Head of caudate nucleus (tissue), 42 donors: ENCODE measurements around the gene EFNA2.
A peak's percentile ranks its signal among the peaks of the same experiment; 100 is the strongest.

ENCODE experiments used
- DNase-seq, 42 donors: peaks; one replicate each; pipeline versions ENCODE4 v3.0.0 to v3.0.0-alpha.2; 2020 to 2021; ENCODE audit warnings: mixed read lengths in 7 of 42
- intact Hi-C: fragments of 100-400 bp; cut with DNase I; formaldehyde crosslinking; loops from one replicate; pipeline ENCODE4 v1.15.0; 2022

EFNA2 gene

DNA sequence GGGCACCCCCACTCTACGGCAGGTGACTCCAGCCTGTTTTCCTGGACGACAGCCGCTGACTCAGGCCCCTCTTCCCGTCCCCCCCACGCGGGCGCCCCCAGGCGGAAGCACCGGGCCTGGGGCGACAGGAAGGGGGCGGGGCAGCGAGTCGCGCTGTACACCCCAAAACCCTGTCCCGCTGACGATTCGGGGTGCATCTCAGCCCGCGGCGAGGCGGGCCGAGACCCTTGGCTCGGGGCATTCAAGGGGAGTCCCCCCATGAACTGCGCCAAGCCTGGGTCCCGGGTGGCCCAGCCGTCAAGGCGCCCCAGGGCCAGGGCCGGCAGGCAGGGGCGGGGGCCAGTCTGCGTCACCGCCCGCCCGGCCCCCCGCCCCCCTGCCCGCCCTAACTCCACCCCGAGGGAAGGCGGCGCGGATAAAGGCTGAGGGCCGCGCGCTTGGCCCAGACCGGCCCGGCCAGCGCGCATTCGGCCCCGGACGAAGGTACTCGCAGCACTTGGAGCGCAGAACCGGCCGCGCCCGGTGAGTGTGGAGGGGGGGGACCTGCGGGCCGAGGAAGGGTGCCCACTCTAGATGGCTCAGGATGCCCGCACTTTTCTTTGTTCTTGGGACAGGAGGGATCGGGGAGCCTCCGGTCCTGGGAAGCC lies 37.4 kb upstream of the EFNA2 start, which contains the start of gene MIDN:
MIDN (plus strand) TSS at position 445 of the 647 bp plus-strand sequence. CDS start 1,714 bp downstream, outside the sequence.
- intact Hi-C loops, result loop anchor here (2.0 kb wide), 1 partner anchor 19 kb away; no protein-coding TSS in a partner anchor
- DNase-seq, result peak in 28 of 42 donors; percentile 52 to 88 (median 72)

DNA sequence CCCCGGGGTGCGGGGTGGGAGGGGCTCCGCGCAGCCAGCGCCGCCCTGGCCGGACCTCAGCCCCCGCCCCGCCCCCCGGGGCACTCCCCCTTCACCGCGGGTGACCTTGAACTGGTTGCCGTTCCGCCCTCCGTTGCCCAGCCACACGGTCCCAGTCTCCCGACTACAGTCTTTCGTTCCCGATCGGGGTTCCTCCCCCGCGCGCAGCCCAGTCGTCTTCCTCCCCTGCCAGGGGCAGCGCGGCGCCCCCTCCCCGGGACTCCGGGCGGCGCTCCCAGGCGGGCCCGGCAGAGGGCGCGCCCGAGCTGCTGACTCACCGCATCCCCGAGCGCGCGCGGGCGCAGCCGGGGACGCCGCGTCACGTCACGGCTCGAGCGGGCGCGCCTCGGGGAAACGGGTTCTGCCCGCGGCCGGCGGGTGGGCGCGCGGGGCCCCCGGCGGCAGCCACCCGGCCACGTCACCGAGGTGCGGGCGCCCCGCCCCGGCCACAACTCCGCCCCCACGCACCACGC lies 36.8 kb upstream of the EFNA2 start:
- peak in 39 of 42 donors; percentile 60 to 89 (median 79) for DNase-seq
- intact Hi-C loops, result loop anchor here (2.0 kb wide), 1 partner anchor 18 kb away; no protein-coding TSS in a partner anchor

DNA sequence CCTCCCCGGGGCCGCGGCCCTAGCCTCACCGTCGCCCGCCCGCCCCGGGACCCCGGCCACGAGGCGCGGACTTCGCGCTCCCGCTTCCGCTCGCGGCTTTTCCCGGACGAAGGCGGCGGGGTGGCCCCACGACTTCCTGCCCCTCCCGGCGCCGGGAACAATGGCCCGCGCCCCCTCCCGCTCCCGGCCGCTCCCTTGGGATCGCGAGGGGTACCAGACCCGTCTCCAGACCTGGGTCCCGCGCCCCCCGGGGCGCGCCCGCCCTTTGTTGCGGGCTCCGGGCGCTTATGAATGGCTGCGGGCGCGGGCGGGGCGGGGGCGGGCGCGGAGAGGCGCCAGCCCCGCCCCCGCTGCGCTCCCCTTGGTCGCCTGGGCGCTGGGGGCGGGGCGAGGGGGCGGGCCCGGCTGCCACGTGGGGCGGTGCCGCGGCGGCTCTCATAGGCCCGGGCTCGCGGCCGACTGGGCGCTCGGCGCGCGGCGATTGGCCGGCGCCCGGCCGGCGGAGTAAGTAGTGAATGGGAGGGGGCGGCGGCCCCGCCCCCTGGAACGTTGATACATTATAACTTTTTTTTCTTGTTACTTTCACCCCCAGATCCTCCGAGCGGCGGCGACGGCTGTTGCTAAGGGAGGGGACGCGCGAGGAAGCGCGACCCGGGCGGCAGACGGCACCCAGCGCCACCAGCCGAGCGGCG lies 36.2 kb upstream of the EFNA2 start:
- peak; percentile 82 to 96 (median 92) for DNase-seq
- intact Hi-C loops, result loop anchor here (2.0 kb wide), 1 partner anchor 17 kb away; no protein-coding TSS in a partner anchor

GRCh38 chr19:1249990-1250436 lies 35.7 kb upstream of the EFNA2 start:
- no peak for DNase-seq
- intact Hi-C loops, result loop anchor here (2.0 kb wide), 1 partner anchor 17 kb away; no protein-coding TSS in a partner anchor

GRCh38 chr19:1250437-1251260 lies 35.0 kb upstream of the EFNA2 start:
- DNase-seq, result peak in 34 of 42 donors; percentile 46 to 90 (median 76)
- intact Hi-C loops, result no loop called here

- intact Hi-C loops, result no loop called here
- DNase-seq, result peak in 37 of 42 donors; percentile 60 to 88 (median 77)
Observed at GRCh38 chr19:1251330-1252220, 34.1 kb upstream of the EFNA2 start.

GRCh38 chr19:1252221-1252820 lies 33.4 kb upstream of the EFNA2 start:
- DNase-seq, result peak; percentile 64 to 96 (median 85)
- intact Hi-C loops, result no loop called here

DNA sequence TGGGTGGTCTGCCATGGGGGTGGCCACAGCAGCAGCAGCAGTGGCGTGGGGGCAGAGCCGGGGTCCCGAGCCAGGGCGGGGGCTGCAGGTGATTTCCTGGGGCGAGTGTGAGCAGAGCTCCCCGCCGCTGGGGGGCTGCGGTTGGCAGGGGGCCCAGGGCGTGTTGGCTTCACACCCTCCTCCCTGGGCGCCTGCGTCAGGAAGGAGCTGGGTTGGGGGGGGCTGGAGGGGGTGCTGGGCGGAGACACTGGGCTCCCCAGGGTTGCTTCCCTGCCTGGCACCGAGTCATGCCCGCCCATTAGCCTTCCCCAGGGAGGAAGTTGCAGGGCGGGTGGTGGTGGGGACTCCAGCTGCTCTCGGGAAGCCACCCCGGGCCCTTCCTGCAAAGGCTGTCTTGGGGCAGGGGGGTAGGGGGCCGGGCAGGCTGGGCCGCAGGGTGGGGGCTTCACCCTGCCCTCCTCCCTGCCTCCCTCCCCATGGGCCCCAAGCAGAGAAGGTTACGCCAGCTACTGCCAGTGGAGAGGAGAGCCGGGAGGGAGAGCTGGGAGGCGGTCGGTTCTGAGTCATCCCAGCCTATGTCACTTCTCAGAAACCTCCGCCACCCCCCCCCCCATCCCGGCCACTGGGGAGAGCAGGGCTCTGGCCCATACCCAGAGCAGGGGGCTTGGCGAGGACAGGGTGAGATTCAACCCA lies 32.7 kb upstream of the EFNA2 start:
- intact Hi-C loops, result no loop called here
- DNase-seq, result peak; percentile 82 to 98 (median 92)

DNA sequence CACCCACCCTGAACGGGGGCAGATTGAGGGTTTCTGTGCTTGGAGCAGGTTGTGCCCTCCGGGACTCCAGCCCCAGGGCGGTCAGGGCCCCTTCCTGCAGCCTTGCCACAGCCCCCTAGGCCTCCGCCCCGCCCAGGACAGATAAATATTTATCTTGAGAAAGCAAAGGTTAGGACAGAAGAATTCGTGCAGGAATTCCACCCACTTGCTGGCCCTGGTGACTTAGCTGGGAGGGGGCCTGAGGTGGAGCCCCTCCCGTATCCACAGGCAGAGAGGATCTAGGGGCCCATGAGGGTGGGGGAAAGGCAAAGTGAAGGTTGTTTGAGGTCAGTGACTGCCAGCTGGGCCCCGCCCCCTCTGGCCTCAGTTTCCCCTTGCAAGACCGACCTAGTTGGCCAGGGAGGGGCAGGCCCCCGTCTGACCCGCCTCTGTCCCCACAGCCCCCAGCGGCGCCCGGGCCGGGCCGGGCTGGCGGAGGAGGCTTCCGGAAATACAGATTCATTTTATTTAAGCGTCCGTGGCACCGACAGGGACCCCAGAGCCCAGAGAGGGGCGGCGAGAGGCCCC lies 32.1 kb upstream of the EFNA2 start:
- DNase-seq, result no peak
- intact Hi-C loops, result no loop called here

GRCh38 chr19:1254081-1254527 lies 31.6 kb upstream of the EFNA2 start:
- DNase-seq, result peak in 29 of 42 donors; percentile 53 to 86 (median 75)
- intact Hi-C loops, result no loop called here

GRCh38 chr19:1254530-1255185 lies 31.0 kb upstream of the EFNA2 start:
- intact Hi-C loops, result no loop called here
- peak in 1 of 42 donors; percentile 31 for DNase-seq

DNA sequence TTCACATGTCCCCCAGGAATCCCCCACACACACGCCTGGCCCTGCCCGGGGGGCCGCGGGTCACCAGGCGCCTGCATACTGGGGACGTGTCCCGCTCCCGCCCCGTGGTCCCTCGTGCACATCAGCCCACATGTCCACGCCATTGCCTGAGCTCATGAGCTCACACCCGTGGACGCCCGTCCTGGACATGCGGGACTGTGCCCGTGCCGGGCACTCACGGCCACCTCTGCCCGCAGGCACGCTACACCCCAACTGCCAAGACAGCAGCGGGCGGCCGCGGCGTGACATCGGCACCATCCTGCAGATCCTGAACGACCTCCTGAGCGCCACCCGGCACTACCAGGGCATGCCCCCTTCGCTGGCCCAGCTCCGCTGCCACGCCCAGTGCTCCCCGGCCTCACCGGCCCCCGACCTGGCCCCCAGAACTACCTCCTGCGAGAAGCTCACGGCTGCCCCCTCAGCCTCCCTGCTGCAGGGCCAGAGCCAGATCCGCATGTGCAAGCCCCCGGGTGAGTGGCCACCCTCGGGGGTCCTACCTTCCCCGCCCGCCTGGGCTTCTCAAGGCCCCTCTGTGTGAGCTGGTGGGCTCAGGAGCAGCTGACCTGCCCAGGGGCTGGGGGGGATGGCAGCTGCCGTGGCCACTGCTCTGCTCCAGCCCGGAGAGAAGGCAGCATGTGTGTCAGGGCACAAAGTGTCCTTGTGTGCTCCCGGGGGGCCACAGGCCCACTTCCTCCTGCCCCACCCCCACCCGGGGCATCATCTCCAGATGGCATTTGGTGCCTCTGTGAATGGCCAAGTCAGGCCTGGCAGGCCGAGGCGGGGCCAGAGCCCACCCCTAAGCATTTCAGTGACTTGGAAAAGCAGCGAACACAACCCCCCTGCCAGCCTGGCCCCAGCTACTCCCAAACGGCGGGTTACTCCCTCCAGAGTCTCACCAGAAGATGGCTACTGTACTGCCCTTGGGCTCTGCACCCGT lies 30.2 kb upstream of the EFNA2 start:
- intact Hi-C loops, result no loop called here
- peak; percentile 74 to 96 (median 89) for DNase-seq

- intact Hi-C loops, result no loop called here
- DNase-seq, result no peak
Observed at GRCh38 chr19:1256646-1257474, 28.8 kb upstream of the EFNA2 start.
